Activated T-cell treated with anti-CD3 and anti-CD28 coated beads for 4 hours (primary cell): ENCODE results near the gene STRA6.

Source experiments
- DNase-seq: peaks from one replicate; pipeline ENCODE4 v3.0.0-alpha.2; 2020

The STRA6 gene

GRCh38 chr15:74202452-74203401 lies at the start of gene STRA6:
Gene STRA6 (minus strand): TSS chr15:74202787. CDS start chr15:74202267, 520 bp downstream.
- no peak for DNase-seq

GRCh38 chr15:74252291-74252690 lies 49.7 kb upstream of the STRA6 start:
- DNase-seq: no peak

DNA sequence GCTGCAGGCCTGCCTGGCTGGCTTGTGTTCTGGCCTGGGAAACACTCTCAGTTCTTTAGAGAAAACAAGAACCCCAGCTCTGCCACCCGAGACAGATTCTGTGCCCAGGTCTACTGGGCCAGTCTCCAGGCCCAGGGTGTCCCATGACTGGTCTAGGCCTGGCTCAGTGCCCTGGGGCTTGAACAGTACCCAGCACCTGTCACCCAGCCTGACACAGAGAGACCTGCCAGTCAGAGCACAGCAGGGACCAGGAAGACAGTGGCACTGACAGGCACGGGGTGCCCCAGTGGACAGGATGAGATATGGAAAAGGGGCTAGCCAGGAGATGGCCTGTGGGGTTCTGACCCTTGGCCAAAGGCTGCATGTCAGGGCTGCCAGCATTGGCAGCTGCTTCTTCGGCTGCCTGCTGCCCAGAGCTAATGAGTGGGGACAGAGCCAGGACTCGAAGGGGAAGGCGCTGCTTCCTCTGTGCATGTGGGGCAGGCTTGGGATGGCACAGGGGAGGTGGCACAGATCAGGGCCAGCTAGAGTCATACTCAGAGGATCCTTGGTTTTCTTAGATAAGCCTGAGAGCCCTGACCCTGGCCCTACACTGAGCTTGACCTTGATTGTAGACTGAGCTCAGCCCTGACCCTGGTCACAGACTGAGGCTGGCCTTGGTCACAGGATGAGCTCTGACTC lies 48.7 kb upstream of the STRA6 start:
- DNase-seq: no peak

DNA sequence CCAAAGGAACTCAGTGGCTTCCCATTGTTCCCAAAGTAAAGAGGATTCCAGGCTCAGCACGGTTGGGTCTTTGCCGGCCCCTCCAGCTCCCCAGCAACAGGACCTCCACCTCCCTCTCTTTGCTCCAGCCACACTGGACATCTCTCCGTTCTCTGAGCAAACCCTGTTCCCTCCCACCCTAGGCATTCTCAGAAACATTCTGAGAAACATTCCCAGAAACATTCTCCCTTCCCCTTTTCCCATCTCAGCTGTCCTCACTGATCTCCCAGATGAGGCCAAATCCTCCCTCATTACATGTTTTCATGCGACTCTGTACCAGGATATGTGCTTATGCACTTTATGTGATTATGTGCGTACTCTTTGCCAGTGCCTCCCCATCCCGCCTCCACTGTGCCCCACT lies 47.7 kb upstream of the STRA6 start:
- DNase-seq: no peak

DNA sequence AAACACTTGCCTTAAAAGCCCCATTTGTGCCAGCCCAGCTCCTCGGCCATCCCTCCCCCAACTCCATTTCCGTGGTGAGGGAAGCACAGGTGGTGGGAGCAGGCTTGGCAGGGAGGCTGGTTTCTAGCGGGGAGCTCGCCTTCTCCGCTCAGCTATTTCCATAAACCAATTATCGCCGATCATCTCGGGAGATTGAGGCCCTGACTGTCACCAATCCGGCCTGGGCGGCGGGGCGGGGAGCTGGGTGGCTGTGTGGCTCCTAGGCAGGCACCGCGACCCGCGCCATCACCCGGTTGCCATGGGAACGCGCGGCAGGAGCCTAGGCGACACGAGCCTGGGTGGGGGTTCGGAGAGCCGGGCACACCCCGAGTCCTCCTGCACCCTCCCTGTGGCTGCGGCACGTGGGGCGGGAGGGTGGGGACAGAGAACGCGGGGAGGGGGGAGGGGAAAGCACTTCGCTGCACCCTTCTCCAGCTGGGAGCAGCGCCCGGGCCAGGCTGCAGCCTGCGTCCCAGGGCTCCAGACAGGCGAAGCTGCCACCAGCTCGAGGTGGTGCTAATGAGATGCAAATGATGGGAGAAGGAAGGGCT lies 42.9 kb upstream of the STRA6 start:
- DNase-seq: no peak

GRCh38 chr15:74244822-74245341 lies 42.3 kb upstream of the STRA6 start:
- no peak for DNase-seq

- DNase-seq: no peak
These were observed 40.8 kb upstream of the STRA6 start for GRCh38 chr15:74243431-74243830.

GRCh38 chr15:74242441-74243185 lies 40.0 kb upstream of the STRA6 start:
- no peak for DNase-seq

GRCh38 chr15:74240897-74241614 lies 38.5 kb upstream of the STRA6 start:
- DNase-seq: no peak

GRCh38 chr15:74240002-74240568 lies 37.5 kb upstream of the STRA6 start:
- no peak for DNase-seq

DNA sequence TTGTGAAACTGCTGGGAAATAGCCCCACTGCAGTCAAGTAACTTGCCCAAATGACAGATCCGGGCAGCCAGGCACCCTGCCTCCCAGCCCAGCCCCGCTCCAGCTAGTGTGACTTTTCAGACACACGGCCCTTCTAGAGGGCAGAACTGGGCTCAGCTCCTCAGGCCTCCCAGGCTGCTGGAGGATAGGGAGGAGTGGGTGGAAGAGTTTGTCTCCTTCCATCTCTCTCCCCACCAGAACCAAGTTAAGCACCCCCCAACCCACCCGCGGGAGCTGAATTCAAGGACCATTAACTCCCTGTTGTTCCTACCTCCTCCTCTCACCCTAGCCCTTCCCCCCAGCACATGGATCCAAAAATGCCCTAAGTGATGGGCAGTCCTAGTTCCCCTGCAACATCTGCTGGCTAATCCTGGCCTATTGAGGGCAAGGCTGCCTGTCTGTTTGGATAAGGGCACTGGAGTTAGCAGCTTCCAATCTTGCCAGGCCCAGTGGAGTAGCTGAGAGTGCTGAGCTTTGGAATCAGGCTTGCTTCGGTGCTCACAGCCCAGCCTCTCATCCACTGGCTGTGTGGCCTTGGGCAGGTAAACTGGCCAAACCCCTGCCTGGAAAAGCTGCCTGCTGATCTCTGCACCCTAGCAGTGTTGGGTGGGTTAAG lies 36.6 kb upstream of the STRA6 start:
- no peak for DNase-seq

- no peak for DNase-seq
These were observed 33.4 kb upstream of the STRA6 start, which contains the start of gene CCDC33 for GRCh38 chr15:74235962-74236361. Gene CCDC33 (plus strand): TSS chr15:74236326. CDS start chr15:74236720, 394 bp downstream.

- DNase-seq: no peak
These were observed 31.9 kb upstream of the STRA6 start for GRCh38 chr15:74234598-74234875.

DNA sequence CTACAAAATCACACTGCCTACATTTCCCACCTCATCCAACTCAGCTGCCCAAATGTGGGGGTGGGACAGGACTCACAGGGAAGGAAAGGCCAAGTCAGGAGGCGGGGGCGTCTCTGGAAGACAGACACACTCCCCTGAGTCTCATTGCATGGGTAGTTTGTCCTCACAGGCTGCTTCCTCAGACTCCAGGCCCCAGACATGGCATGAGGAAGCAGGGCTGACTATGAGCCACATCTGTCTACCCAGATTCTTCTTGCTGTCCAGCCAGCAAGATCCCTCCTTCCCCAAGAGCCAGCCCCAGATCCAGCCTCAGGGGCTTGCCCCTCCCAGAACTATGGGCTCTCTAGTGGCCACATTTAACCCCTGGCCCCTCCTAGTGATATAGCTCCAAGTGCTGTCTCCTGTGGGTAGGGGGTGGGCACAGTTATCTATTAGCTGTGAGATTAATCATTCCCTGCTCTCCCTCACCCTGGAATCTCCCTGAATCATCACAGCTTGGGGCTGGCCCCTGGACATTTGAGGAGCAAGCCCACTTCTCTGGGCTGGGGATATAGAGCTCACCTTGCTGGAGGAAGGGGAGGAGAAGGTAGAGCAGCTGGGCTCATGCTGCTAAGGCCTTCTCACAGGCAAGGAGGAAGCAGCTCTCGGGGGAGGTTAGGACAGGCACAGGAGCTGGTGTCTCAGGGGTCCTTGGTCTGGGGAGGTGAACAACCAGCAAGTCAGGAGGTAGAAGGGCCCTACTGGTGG lies 31.4 kb upstream of the STRA6 start:
- no peak for DNase-seq

DNA sequence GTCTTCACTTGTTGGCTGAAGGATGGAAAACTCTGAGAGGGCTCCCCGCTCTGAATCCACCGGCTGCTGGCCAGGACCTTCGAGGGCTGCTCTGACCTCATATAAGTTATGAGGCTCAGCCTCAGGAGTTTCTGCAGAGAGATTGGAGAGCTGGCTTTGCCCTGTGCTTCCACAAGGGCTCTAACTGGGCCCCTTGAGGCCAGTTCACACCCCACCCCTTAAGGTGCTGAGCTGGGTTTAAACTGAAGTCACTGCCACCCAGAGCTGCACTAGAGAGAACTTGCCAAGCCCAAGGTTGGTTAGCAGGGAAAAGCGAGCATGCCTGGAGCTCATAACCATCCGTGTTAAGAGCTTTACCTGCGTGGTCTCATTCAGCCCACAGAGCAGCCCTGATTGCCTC lies 30.8 kb upstream of the STRA6 start:
- no peak for DNase-seq

DNA sequence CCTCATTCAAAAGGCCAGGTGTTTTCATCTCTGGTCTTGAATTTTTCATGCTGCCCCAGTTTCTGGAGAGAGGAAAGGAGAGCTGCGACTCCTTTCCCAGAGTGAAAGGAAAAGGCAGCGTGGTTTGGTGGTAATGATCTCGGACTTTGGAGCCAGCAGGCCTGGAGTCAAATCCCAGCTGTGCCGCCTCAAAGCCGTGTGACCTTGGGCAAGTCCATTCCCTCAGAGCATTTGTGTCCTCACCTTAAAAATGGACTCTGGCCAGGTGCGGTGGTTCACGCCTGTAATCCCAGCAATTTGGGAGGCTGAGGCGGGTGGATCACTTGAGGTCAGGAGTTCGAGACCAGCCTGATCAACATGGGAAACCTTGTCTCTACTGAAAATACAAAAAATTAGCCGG lies 28.9 kb upstream of the STRA6 start:
- DNase-seq: no peak

DNA sequence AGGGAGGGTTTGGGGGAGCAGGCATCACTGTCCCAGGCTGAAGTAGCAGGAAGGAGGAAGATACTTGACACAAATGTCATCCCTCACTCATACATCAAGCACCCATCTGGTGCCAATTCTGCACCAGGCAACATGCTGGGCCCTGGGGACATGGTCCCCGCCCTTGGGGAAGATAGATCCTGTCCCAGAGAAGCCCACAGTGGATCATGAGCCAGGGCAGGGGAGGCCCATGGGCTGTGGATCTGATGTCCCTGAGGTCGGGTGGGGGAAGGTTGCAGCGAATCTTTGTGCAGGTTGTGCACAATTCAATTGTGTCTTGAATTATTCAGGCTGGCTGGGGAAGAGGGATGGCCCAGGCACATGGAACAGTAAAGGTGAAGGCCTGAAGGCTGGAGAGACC lies 27.1 kb upstream of the STRA6 start:
- no peak for DNase-seq

- no peak for DNase-seq
These were observed 26.1 kb upstream of the STRA6 start for GRCh38 chr15:74228723-74229081.

GRCh38 chr15:74227968-74228722 lies 25.6 kb upstream of the STRA6 start:
- DNase-seq: no peak
